BE2C (cell line): ENCODE data around the gene CGB7.
"Not testable (repeated sequence)": the region's sequence is repeated elsewhere in the genome, so short reads cannot be mapped to it uniquely, and the experiment has no call there.

Experiments
- DNase-seq: peaks from one replicate; pipeline ENCODE4 v3.0.0-alpha.2; 2020
- H3K27me3 ChIP-seq: fragments of 250-450 bp; sonication (Bioruptor Pico); 2 replicates; pipeline ENCODE4 v1.5.1; 2020; ENCODE audit warnings: mild to moderate bottlenecking
- H3K36me3 ChIP-seq: fragments of 250-450 bp; sonication (Bioruptor Pico); 2 replicates; pipeline ENCODE4 v1.5.1; 2020; ENCODE audit warnings: mild to moderate bottlenecking
- H3K4me1 ChIP-seq: fragments of 250-450 bp; sonication (Bioruptor Pico); 2 replicates; pipeline ENCODE4 v1.5.1; 2020
- H3K4me3 ChIP-seq: 2 replicates; pipeline ENCODE4 v1.5.1; 2011; ENCODE audit warnings: low read depth, low read length
- H3K9me3 ChIP-seq: fragments of 250-450 bp; sonication (Bioruptor Pico); 2 replicates; pipeline ENCODE4 v1.5.1; 2020
- TF ChIP-seq, protein P1 (sequence below): IDR thresholded peaks from 2 replicates; pipeline ENCODE4 v1.5.1; 2012; ENCODE audit warnings: mild to moderate bottlenecking, low read depth, low read length

The CGB7 gene

DNA sequence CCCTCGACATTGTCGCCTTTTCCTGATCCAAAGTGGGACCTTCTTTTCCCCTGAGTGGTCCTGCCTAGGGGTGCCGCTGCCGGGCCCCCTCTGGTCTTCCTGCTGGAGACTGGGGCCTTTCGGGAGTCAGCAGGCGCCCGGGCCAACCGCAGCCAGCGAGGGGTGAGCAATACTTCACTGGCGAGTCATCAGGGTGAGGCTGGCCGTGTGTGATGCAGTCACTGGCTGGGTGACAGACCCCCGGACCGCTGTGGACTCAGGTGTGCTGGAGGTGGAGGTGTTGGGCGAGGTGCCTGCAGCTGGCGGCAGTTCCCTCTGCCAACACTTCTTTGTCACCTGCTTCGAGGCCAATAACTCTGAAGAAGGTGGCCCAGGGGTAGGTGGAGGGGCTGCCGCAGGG, 15.4 kb downstream of the CGB7 start:
- Histone ChIP-seq H3K36me3 (no peaks in the 10 kb centered on the region), H3K27me3 (no peaks in the 10 kb centered on the region), H3K4me3 (no peak overlapping the region), H3K9me3 (no peaks in the 10 kb centered on the region), H3K4me1 (no peaks in the 10 kb centered on the region)
- TF ChIP-seq, protein P1, sequence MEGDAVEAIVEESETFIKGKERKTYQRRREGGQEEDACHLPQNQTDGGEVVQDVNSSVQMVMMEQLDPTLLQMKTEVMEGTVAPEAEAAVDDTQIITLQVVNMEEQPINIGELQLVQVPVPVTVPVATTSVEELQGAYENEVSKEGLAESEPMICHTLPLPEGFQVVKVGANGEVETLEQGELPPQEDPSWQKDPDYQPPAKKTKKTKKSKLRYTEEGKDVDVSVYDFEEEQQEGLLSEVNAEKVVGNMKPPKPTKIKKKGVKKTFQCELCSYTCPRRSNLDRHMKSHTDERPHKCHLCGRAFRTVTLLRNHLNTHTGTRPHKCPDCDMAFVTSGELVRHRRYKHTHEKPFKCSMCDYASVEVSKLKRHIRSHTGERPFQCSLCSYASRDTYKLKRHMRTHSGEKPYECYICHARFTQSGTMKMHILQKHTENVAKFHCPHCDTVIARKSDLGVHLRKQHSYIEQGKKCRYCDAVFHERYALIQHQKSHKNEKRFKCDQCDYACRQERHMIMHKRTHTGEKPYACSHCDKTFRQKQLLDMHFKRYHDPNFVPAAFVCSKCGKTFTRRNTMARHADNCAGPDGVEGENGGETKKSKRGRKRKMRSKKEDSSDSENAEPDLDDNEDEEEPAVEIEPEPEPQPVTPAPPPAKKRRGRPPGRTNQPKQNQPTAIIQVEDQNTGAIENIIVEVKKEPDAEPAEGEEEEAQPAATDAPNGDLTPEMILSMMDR: no peak
- DNase-seq: no peak

DNA sequence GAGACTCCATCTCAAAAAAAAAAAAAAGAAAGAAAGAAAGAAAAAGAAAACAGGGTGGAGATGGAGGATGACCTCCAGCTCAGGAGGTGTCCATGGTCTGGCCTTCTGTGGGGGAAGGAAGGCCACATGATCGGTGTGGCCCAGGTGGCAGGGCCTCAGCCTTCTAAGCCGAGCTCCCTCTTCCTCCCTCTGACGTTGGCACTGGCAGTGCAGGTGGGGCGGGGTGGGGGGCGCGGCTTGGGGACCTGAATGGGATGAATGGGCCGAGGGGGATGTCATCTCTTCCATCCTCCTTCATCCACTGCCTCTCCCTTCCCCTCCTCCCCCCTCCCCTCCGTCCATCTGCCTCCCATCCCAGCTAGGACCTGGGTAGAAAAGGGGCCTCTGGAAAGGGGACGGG, 17.8 kb downstream of the CGB7 start:
- H3K36me3 ChIP-seq, H3K4me1 ChIP-seq, H3K27me3 ChIP-seq, H3K4me3 ChIP-seq, DNase-seq, H3K9me3 ChIP-seq: not testable (repeated sequence)

DNA sequence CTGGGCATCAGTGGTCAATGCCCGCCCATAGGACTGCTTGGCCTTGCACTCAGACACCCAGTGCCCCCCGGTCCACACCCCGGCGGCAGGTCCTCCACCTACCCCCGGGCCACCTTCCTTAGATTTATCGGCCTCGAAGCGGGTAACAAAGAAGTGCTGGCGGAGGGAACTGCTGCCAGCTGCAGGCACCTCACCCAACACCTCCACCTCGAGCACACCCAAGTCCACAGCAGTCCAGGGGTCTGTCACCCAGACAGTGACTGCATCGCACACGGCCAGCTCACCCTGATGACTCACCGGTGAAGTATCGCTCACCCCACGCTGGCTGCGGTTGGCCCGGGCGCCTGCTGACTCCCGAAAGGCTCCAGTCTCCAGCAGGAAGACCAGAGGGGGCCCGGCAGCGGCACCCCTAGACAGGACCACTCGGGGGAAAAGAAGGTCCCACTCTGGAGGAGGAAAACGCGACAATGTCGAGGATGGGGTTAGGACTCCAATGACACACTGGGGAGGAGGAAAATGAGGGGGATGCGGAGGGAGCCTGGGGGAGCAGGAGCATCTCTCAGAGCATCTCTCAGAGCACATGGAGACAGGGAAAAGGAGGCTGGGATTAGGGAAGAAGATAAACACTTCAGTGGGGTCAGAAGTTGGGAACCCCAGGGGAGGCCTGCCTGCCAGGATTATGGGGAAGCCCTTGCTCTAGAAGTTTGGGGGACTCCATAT, 18.8 kb downstream of the CGB7 start:
- not testable (repeated sequence) for H3K9me3 ChIP-seq, H3K27me3 ChIP-seq, DNase-seq, H3K4me1 ChIP-seq, H3K36me3 ChIP-seq, H3K4me3 ChIP-seq

DNA sequence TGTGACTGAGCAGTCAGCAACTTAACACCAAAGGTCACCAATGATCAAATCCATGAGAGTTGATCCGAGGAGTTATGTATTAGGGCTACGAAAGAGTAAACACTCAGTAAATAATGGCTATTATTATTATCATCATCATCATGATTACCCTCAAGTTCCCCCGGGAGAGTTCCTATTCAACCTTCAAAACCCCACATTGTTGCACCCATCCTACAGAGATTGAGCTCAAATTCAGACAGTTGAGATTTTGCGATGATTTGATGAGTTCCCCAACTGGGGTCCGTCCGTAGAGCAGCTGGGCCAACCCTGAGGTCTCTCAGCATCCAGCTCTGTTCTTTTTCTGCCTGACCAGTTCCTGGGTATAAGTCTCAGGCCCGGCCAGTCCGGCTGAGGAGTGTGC, 19.4 kb downstream of the CGB7 start:
- DNase-seq, H3K27me3 ChIP-seq, H3K4me3 ChIP-seq, H3K9me3 ChIP-seq, H3K4me1 ChIP-seq, H3K36me3 ChIP-seq: not testable (repeated sequence)

DNA sequence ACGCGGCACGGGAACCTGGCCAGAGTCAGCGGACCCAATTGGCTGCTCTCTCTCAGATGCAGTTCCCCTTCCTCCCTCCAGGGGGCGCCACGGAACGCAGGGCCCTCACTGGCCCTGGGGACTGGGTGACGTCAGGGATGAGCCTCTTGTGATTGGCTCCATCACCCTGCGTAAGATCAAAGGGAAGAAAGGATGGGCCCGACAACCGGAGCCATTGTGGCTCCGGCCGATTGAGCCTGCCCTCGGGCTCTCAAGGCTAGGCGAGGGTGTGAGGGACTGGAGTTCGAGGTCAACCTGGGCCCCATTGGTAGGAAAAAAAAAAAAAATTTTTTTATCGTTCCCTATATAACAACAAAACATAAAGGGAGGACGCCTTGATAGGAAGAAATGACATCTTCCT, 20.7 kb downstream of the CGB7 start, which contains the start of gene CGB1:
Gene CGB1, minus strand, starts transcription at position 81 of the 400 bp plus-strand sequence. CDS start 184 bp downstream, outside the sequence.
- not testable (repeated sequence) for H3K9me3 ChIP-seq, H3K4me1 ChIP-seq, H3K36me3 ChIP-seq, H3K27me3 ChIP-seq
- peak within 1 kb of the TSS; percentile 44 for H3K4me3 ChIP-seq
- TF ChIP-seq, protein P1: peak; percentile 74
- peak; percentile 87 for DNase-seq

DNA sequence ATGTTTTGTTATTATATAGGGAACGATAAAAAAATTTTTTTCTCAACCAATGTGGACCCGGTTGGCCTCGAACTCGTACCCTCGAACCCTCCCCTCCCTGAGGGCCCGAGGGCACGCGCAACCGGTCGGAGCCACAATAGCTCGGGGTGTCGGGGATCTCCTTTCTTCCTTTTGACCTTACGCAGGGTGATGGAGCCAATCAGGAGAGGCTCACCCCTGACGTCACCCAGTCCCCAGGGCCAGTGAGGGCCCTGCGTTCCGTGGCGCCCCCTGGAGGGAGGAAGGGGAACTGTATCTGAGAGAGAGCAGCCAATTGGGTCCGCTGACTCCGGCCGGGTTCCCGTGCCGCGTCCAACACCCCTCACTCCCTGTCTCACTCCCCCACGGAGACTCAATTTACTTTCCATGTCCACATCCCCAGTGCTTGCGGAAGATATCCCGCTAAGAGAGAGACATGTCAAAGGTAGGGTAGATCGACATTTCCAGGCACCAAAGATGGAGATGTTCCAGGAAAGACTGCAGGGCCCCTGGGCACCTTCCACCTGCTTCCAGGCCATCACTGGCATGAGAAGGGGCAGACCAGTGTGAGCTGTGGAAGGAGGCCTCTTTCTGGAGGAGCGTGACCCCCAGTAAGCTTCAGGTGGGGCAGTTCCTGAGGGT, 25.8 kb downstream of the CGB7 start, which contains the start of gene CGB2:
Gene CGB2, plus strand, starts transcription at position 249 of the 660 bp plus-strand sequence. Its CDS starts 206 bp downstream, at position 455.
- TF ChIP-seq, protein P1: peak; percentile 71
- H3K4me3 ChIP-seq: peak within 1 kb of the TSS; percentile 31
- H3K4me1 ChIP-seq, H3K36me3 ChIP-seq, H3K9me3 ChIP-seq, H3K27me3 ChIP-seq: not testable (repeated sequence)
- peak; percentile 91 for DNase-seq

DNA sequence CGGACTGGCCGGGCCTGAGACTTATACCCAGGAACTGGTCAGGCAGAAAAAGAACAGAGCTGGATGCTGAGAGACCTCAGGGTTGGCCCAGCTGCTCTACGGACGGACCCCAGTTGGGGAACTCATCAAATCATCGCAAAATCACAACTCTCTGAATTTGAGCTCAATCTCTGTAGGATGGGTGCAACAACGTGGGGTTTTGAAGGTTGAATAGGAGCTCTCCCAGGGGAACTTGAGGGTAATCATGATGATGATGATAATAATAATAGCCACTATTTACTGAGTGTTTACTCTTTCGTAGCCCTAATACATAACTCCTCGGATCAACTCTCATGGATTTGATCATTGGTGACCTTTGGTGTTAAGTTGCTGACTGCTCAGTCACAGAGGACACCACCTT, 27.2 kb downstream of the CGB7 start:
- not testable (repeated sequence) for H3K4me3 ChIP-seq, H3K4me1 ChIP-seq, DNase-seq, H3K36me3 ChIP-seq, H3K9me3 ChIP-seq, H3K27me3 ChIP-seq

DNA sequence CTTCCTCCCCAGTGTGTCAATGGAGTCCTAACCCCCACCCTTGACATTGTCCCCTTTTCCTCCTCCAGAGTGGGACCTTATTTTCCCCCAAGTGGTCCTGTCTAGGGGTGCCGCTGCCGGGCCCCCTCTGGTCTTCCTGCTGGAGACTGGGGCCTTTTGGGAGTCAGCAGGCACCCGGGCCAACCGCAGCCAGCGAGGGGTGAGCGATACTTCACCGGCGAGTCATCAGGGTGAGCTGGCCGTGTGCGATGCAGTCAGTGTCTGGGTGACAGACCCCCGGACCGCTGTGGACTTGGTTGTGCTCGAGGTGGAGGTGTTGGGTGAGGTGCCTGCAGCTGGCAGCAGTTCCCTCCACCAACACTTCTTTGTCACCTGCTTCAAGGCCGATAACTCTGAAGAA, 27.8 kb downstream of the CGB7 start:
- not testable (repeated sequence) for H3K36me3 ChIP-seq, H3K9me3 ChIP-seq, H3K4me1 ChIP-seq, H3K4me3 ChIP-seq, DNase-seq, H3K27me3 ChIP-seq

DNA sequence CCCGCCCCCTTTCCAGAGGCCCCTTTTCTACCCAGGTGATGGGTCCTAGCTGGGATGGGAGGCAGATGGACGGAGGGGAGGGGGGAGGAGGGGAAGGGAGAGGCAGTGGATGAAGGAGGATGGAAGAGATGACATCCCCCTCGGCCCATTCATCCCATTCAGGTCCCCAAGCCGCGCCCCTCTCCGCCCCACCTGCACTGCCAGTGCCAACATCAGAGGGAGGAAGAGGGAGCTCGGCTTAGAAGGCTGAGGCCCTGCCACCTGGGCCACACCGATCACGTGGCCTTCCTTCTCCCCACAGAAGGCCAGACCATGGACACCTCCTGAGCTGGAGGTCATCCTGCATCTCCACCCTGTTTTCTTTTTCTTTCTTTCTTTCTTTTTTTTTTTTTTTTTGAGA, 28.9 kb downstream of the CGB7 start:
- DNase-seq, H3K4me3 ChIP-seq, H3K36me3 ChIP-seq, H3K27me3 ChIP-seq, H3K9me3 ChIP-seq, H3K4me1 ChIP-seq: not testable (repeated sequence)

DNA sequence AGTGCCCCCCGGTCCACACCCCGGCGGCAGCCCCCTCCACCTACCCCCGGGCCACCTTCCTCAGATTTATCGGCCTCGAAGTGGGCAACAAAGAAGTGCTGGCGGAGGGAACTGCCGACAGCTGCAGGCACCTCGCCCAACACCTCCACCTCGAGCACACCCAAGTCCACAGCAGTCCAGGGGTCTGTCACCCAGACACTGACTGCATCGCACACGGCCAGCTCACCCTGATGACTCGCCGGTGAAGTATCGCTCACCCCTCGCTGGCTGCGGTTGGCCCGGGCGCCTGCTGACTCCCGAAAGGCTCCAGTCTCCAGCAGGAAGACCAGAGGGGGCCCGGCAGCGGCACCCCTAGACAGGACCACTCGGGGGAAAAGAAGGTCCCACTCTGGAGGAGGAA, 31.9 kb downstream of the CGB7 start:
- not testable (repeated sequence) for H3K9me3 ChIP-seq, H3K4me3 ChIP-seq, H3K36me3 ChIP-seq, H3K27me3 ChIP-seq, H3K4me1 ChIP-seq, DNase-seq

DNA sequence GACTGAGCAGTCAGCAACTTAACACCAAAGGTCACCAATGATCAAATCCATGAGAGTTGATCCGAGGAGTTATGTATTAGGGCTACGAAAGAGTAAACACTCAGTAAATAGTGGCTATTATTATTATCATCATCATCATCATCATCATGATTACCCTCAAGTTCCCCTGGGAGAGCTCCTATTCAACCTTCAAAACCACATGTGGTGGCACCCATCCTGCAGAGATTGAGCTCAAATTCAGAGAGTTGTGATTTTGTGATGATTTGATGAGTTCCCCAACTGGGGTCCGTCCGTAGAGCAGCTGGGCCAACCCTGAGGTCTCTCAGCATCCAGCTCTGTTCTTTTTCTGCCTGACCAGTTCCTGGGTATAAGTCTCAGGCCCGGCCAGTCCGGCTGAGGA, 32.5 kb downstream of the CGB7 start:
- not testable (repeated sequence) for DNase-seq

DNA sequence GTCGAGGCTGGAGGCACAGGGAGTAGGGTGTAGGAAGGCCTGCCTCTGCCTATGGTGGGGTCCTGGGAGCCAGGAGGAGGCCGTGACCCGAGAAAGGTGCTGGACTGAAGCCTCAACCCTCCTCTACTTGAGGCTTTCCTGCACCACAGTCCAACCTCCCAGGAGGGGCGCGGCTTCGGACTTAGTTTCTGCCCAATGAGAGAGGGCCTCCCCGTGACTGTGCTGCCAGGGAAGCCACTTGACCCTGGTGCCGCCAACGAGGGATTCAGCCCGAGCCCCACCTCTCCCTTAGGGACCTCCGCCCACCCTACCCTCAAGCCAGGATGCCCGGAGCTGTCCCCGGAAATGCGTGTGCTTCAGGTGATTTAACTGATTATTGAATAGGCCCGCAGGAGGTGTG, 33.3 kb downstream of the CGB7 start, which contains the start of gene CGB3:
Gene CGB3, minus strand, starts transcription at position 101 of the 400 bp plus-strand sequence. CDS start 362 bp downstream, outside the sequence.
- H3K27me3 ChIP-seq, H3K9me3 ChIP-seq, H3K36me3 ChIP-seq, DNase-seq, H3K4me1 ChIP-seq, H3K4me3 ChIP-seq: not testable (repeated sequence)

More for the DNA sequence above, 32.5 kb downstream of the CGB7 start:
- not testable (repeated sequence) for H3K9me3 ChIP-seq, H3K4me3 ChIP-seq, H3K36me3 ChIP-seq, H3K4me1 ChIP-seq, H3K27me3 ChIP-seq
